K562 (cell line): ENCODE measurements around the gene KCNK7. TPM values are rescaled to one million over a fixed set of nuclear protein-coding genes. Genes with fewer than 3 reads are reported as not detected.

Source experiments
- KAT2B ChIP-seq: IDR thresholded peaks from one replicate; pipeline ENCODE4 v1.6.1; 2012; ENCODE audit warnings: low read depth, mild to moderate bottlenecking, control low read depth, inconsistent platforms, low read length, moderate library complexity
- KDM2B ChIP-seq: fragments of 250-450 bp; sonication (Bioruptor Pico); IDR thresholded peaks from 2 replicates; pipeline ENCODE4 v1.8.0; 2021; ENCODE audit warnings: mild to moderate bottlenecking, moderate library complexity
- NUFIP1 ChIP-seq: fragments of 450-650 bp; IDR thresholded peaks from 2 replicates; pipeline ENCODE4 v1.6.1; 2018; ENCODE audit not compliant: partially characterized antibody
- RNF2 ChIP-seq: sonication (generic); IDR thresholded peaks from 2 replicates; pipeline ENCODE4 v1.6.1; 2016
- SAP30 ChIP-seq: fragments of 200-600 bp; sonication (generic); IDR thresholded peaks from 2 replicates; pipeline ENCODE4 v1.6.1; 2012; ENCODE audit warnings: borderline replicate concordance, low read depth, mild to moderate bottlenecking, moderate library complexity, low read length, control low read depth, inconsistent platforms; ENCODE audit not compliant: insufficient read depth, poor library complexity, severe bottlenecking
- SIX5 ChIP-seq, 2 experiments: IDR thresholded peaks; 2 replicates each; pipeline ENCODE4 v1.6.1; 2011; ENCODE audit warnings: low read length in 2 of 2, borderline replicate concordance in 1 of 2, low read depth in 1 of 2, mild to moderate bottlenecking in 1 of 2, moderate library complexity in 1 of 2; ENCODE audit not compliant: insufficient read depth in 1 of 2
- SP2 ChIP-seq: IDR thresholded peaks from 2 replicates; pipeline ENCODE4 v1.6.1; 2011; ENCODE audit warnings: mild to moderate bottlenecking, low read depth, low read length, moderate library complexity; ENCODE audit not compliant: poor library complexity, severe bottlenecking; ENCODE audit errors: extremely low read depth
- ZNF197 ChIP-seq: fragments of 200-800 bp; sonication (Bioruptor generic); IDR thresholded peaks from 2 replicates; pipeline ENCODE4 v1.6.1; 2016; ENCODE audit warnings: low read depth, missing genetic modification characterization, missing compliant biosample characterization
- ZNF717 ChIP-seq: fragments of 250-450 bp; sonication (Bioruptor Pico); IDR thresholded peaks from 2 replicates; pipeline ENCODE4 v1.5.0; 2021
- polyA plus RNA-seq, 8 experiments: library from polyadenylated mRNA; depleted of rRNA in 4 of 8; stranded (reverse) in 5 of 8; unstranded in 3 of 8; fragments of >200 nt; fragmentation: Nextera tagmentation in 2 of 8; fragmentation: Illumina TruSeq in 1 of 8; extraction: Ambion mirVana in 2 of 8; extraction: Trizol in 1 of 8; gene quantifications; 2 replicates each; pipeline versions ENCODE4 v1.2.1 to v1.2.3, GENCODE V29; 2011 to 2014; ENCODE audit warnings: inconsistent platforms in 1 of 8, missing spikeins in 1 of 8
- total RNA-seq, 7 experiments: library from RNA; depleted of rRNA in 6 of 7; stranded (reverse); fragments of >200 nt in 6 of 7; fragmentation: Illumina TruSeq in 2 of 7; extraction: Trizol in 2 of 7; gene quantifications; 2 replicates each; pipeline versions ENCODE4 v1.2.1 to v1.2.3, GENCODE V29; 2011 to 2021; ENCODE audit warnings: low replicate concordance in 1 of 7
- TF ChIP-seq, protein P1 (sequence below): IDR thresholded peaks from 3 replicates; pipeline ENCODE4 v1.6.1; 2011; ENCODE audit warnings: borderline replicate concordance, mild to moderate bottlenecking, moderate library complexity; ENCODE audit not compliant: insufficient read length; ENCODE audit errors: extremely low read depth
- TF ChIP-seq, protein P2 (sequence below): fragments of 450-650 bp; IDR thresholded peaks from 2 replicates; pipeline ENCODE4 v1.6.1; 2016; ENCODE audit warnings: low read depth, mild to moderate bottlenecking, moderate library complexity
- TF ChIP-seq, protein P3 (sequence below): sonication (generic); formaldehyde crosslinking; IDR thresholded peaks from 2 replicates; pipeline ENCODE4 v1.8.0; 2023; ENCODE audit warnings: missing genetic modification reagents, mild to moderate bottlenecking, borderline replicate concordance
- TF ChIP-seq, protein P4 (sequence below): sonication (generic); formaldehyde crosslinking; IDR thresholded peaks from 2 replicates; pipeline ENCODE4 v1.8.0; 2022; ENCODE audit warnings: missing genetic modification reagents, mild to moderate bottlenecking, borderline replicate concordance
- TF ChIP-seq, protein P5 (sequence below): fragments of 450-650 bp; formaldehyde crosslinking; conservative IDR thresholded peaks from 2 replicates; pipeline ENCODE4 v1.4.0; 2022; ENCODE audit warnings: mild to moderate bottlenecking, missing genetic modification characterization

KCNK7 gene
- total and polyA plus RNA-seq, 9 of the 15 experiments (the other 6 are each of a cell fraction or from before 2014, with no cell fraction given) = 0.07 to 0.40 TPM; not detected in 7

DNA sequence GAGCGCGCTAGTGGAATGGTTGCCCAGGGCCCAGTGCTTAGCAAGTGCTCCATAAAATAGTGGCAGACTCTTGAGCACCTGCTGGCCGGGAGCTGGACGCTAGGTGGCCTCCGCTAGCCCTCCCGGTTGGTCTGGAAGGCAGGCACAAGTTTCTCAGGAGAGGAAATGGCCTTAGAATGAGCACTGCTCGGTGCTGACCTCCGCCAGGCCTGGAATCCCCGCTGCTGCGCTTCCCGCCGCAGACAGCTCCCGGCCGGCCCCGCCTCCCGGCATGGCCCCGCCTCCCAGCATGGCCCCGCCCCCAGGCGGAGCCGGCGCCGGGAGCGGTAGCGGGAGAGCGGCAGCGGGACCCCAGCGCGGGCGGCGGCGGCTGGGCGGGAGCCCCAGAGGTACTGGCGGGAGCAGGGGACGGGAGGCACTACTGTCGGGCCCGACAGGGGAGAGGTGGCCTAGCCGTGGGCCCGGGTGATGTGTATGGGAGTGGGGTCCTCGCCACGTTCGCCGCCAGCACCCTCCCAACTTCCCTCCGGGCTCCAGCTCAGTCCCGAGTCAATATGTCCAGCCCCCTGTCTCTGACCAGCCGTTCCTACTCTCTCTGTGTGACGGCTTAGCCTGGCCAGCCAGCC is 42.3 kb upstream of the KCNK7 start, which contains the start of gene SIPA1 (continued):
- TF ChIP-seq SAP30 (no peak), KDM2B (no peak), NUFIP1 (no peak), ZNF717 (CRISPR knock-in tag) (no peak), ZNF197 (no peak), SP2 (no peak), SIX5 (IDR thresholded peaks at IDR 0.05; ENCODE audit: borderline replicate concordance in 1 of 2, insufficient read depth in 1 of 2, low read depth in 1 of 2, low read length in 2 of 2) (no peak), RNF2 (no peak), KAT2B (no peak)
- TF ChIP-seq, protein P1, sequence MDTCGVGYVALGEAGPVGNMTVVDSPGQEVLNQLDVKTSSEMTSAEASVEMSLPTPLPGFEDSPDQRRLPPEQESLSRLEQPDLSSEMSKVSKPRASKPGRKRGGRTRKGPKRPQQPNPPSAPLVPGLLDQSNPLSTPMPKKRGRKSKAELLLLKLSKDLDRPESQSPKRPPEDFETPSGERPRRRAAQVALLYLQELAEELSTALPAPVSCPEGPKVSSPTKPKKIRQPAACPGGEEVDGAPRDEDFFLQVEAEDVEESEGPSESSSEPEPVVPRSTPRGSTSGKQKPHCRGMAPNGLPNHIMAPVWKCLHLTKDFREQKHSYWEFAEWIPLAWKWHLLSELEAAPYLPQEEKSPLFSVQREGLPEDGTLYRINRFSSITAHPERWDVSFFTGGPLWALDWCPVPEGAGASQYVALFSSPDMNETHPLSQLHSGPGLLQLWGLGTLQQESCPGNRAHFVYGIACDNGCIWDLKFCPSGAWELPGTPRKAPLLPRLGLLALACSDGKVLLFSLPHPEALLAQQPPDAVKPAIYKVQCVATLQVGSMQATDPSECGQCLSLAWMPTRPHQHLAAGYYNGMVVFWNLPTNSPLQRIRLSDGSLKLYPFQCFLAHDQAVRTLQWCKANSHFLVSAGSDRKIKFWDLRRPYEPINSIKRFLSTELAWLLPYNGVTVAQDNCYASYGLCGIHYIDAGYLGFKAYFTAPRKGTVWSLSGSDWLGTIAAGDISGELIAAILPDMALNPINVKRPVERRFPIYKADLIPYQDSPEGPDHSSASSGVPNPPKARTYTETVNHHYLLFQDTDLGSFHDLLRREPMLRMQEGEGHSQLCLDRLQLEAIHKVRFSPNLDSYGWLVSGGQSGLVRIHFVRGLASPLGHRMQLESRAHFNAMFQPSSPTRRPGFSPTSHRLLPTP = no peak
- TF ChIP-seq, protein P2, sequence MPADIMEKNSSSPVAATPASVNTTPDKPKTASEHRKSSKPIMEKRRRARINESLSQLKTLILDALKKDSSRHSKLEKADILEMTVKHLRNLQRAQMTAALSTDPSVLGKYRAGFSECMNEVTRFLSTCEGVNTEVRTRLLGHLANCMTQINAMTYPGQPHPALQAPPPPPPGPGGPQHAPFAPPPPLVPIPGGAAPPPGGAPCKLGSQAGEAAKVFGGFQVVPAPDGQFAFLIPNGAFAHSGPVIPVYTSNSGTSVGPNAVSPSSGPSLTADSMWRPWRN = no peak
- TF ChIP-seq, protein P3, sequence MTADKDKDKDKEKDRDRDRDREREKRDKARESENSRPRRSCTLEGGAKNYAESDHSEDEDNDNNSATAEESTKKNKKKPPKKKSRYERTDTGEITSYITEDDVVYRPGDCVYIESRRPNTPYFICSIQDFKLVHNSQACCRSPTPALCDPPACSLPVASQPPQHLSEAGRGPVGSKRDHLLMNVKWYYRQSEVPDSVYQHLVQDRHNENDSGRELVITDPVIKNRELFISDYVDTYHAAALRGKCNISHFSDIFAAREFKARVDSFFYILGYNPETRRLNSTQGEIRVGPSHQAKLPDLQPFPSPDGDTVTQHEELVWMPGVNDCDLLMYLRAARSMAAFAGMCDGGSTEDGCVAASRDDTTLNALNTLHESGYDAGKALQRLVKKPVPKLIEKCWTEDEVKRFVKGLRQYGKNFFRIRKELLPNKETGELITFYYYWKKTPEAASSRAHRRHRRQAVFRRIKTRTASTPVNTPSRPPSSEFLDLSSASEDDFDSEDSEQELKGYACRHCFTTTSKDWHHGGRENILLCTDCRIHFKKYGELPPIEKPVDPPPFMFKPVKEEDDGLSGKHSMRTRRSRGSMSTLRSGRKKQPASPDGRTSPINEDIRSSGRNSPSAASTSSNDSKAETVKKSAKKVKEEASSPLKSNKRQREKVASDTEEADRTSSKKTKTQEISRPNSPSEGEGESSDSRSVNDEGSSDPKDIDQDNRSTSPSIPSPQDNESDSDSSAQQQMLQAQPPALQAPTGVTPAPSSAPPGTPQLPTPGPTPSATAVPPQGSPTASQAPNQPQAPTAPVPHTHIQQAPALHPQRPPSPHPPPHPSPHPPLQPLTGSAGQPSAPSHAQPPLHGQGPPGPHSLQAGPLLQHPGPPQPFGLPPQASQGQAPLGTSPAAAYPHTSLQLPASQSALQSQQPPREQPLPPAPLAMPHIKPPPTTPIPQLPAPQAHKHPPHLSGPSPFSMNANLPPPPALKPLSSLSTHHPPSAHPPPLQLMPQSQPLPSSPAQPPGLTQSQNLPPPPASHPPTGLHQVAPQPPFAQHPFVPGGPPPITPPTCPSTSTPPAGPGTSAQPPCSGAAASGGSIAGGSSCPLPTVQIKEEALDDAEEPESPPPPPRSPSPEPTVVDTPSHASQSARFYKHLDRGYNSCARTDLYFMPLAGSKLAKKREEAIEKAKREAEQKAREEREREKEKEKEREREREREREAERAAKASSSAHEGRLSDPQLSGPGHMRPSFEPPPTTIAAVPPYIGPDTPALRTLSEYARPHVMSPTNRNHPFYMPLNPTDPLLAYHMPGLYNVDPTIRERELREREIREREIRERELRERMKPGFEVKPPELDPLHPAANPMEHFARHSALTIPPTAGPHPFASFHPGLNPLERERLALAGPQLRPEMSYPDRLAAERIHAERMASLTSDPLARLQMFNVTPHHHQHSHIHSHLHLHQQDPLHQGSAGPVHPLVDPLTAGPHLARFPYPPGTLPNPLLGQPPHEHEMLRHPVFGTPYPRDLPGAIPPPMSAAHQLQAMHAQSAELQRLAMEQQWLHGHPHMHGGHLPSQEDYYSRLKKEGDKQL = no peak
- TF ChIP-seq, protein P4, sequence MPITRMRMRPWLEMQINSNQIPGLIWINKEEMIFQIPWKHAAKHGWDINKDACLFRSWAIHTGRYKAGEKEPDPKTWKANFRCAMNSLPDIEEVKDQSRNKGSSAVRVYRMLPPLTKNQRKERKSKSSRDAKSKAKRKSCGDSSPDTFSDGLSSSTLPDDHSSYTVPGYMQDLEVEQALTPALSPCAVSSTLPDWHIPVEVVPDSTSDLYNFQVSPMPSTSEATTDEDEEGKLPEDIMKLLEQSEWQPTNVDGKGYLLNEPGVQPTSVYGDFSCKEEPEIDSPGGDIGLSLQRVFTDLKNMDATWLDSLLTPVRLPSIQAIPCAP (CRISPR knock-in tag) = no peak
- TF ChIP-seq, protein P5, sequence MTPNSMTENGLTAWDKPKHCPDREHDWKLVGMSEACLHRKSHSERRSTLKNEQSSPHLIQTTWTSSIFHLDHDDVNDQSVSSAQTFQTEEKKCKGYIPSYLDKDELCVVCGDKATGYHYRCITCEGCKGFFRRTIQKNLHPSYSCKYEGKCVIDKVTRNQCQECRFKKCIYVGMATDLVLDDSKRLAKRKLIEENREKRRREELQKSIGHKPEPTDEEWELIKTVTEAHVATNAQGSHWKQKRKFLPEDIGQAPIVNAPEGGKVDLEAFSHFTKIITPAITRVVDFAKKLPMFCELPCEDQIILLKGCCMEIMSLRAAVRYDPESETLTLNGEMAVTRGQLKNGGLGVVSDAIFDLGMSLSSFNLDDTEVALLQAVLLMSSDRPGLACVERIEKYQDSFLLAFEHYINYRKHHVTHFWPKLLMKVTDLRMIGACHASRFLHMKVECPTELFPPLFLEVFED = no peak
